IPS DF 6.9 (cell line): ENCODE data around the gene ESYT3.

Experiments
- DNase-seq: peaks from one replicate; pipeline ENCODE4 v3.0.0-alpha.2; 2013; ENCODE audit warnings: low read depth, low spot score
- H3K27ac ChIP-seq: one replicate; pipeline ENCODE4 v1.5.1; 2013; ENCODE audit warnings: low read length, control low read depth
- H3K27me3 ChIP-seq: 2 replicates; pipeline ENCODE4 v1.6.1; 2013; ENCODE audit warnings: mild to moderate bottlenecking, low read length; ENCODE audit not compliant: control insufficient read depth, insufficient read depth
- H3K36me3 ChIP-seq: 2 replicates; pipeline ENCODE4 v1.6.1; 2013; ENCODE audit warnings: low read length; ENCODE audit not compliant: control insufficient read depth, insufficient read depth
- H3K4me1 ChIP-seq: 2 replicates; pipeline ENCODE4 v1.6.1; 2013; ENCODE audit warnings: low read length; ENCODE audit not compliant: control insufficient read depth, insufficient read depth
- H3K4me3 ChIP-seq: 2 replicates; pipeline ENCODE4 v1.5.1; 2013; ENCODE audit warnings: mild to moderate bottlenecking, low read length
- H3K9me3 ChIP-seq: 2 replicates; pipeline ENCODE4 v1.6.1; 2013; ENCODE audit warnings: low read length, inconsistent platforms; ENCODE audit not compliant: control insufficient read depth, insufficient read depth
- WGBS: extraction: QIAGEN DNeasy Blood & Tissue Kit; methylation state at CpG from one replicate; pipeline ENCODE4 v1.1.7; 2013; ENCODE audit warnings: mixed read lengths, missing lambda C conversion rate; ENCODE audit not compliant: insufficient read length, insufficient coverage; 5-methylcytosine and 5-hydroxymethylcytosine counted together

The ESYT3 gene

GRCh38 chr3:138460536-138461205 lies 26.3 kb downstream of the ESYT3 start:
- Histone ChIP-seq H3K9me3 (no peaks in the 10 kb centered on the region), H3K27ac (no peak overlapping the region), H3K4me1 (no peaks in the 10 kb centered on the region), H3K36me3 (peaks cover 7% of the 10 kb centered on the region; the same call in 1 of the 2 replicates), H3K27me3 (no peaks in the 10 kb centered on the region), H3K4me3 (no peak overlapping the region)
- DNase-seq = no peak
- no CpG with 5 or more reads among the region's 8 CpGs for WGBS

DNA sequence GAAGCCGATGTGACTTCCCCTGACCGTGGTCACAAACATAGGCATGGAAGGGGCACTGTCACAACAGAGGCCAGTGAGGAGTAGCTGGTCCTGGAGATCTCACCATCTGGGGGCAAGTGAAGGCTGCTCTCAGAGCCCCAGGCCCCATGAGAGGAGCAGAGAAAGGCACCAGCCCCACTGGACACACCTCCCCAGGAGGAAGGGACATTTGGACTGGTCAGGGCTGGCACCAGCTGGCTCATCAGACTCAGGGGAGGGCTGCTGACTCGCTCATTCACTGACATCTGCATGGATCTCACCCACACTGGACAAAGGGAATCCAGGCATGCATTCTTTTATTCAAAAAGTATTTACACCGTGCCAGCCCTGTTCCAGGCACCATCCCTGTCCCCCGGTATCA lies 26.8 kb downstream of the ESYT3 start:
- DNase-seq = no peak
- no peak overlapping the region for H3K27ac ChIP-seq
- no CpG with 5 or more reads among the region's 5 CpGs for WGBS
- no peaks in the 10 kb centered on the region for H3K27me3 ChIP-seq
- no peaks in the 10 kb centered on the region for H3K9me3 ChIP-seq
- no peaks in the 10 kb centered on the region for H3K4me1 ChIP-seq
- H3K4me3 ChIP-seq = no peak overlapping the region
- peaks cover 3% of the 10 kb centered on the region; the same call in 1 of the 2 replicates for H3K36me3 ChIP-seq

DNA sequence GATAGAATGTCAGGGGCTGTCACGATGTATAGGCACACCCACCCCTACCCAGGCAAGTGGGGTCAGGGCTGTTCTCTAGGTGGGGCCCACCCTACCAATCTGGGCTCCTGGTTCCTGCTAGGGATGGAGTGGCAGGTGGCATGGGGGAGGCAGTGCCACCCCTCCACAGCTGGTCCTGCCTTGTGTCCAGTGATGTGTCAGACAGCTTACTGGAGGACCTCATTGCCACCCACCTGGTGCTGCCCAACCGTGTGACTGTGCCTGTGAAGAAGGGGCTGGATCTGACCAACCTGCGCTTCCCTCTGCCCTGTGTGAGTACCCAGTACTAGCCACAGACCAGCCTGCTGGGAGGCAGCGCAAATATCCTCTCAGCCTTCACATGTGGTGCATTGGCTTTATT lies 27.5 kb downstream of the ESYT3 start:
- no peak overlapping the region for H3K4me3 ChIP-seq
- no peaks in the 10 kb centered on the region for H3K9me3 ChIP-seq
- H3K27me3 ChIP-seq = no peaks in the 10 kb centered on the region
- DNase-seq = no peak
- no peaks in the 10 kb centered on the region for H3K4me1 ChIP-seq
- no CpG with 5 or more reads among the region's 4 CpGs for WGBS
- H3K36me3 ChIP-seq = 0 out of 2 replicates have a peak, but pooled peaks cover 2% of the 10 kb centered on the region
- H3K27ac ChIP-seq = no peak overlapping the region

DNA sequence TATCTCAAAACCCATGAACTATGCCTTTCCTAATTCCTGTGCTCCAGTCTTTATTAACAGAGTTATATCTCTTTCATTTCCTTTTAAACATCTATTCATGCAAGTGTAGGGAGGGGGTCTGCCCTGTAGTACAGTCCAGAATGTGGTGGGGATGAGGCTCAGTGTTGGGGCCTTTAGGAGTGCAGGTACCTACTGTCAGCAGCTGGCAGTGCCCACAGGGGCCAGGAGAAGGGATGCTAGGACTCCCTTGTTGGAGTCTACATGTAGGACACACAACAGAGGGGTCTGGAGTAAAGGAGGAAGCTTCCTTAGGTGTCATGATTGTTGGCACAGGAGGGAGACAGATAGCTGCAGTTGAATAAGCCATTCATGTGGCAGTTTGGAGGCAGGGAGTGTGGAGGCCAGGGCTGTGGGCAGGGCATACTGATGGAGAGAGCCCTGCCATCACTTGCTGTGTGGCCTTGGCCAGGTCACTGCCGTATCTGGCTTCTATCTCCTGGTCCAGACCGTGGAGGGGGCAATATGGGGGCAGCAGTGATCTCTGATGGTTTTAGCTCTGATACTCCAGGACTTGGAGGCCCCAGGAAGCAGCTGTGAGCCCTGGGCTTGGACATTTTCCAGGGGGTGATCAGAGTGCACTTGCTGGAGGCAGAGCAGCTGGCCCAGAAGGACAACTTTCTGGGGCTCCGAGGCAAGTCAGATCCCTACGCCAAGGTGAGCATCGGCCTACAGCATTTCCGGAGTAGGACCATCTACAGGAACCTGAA lies 29.5 kb downstream of the ESYT3 start:
- DNase-seq = no peak
- Histone ChIP-seq H3K4me3 (no peak overlapping the region), H3K36me3 (no peaks in the 10 kb centered on the region), H3K4me1 (no peaks in the 10 kb centered on the region), H3K27ac (no peak overlapping the region), H3K9me3 (no peaks in the 10 kb centered on the region), H3K27me3 (no peaks in the 10 kb centered on the region)
- WGBS = no CpG with 5 or more reads among the region's 6 CpGs

DNA sequence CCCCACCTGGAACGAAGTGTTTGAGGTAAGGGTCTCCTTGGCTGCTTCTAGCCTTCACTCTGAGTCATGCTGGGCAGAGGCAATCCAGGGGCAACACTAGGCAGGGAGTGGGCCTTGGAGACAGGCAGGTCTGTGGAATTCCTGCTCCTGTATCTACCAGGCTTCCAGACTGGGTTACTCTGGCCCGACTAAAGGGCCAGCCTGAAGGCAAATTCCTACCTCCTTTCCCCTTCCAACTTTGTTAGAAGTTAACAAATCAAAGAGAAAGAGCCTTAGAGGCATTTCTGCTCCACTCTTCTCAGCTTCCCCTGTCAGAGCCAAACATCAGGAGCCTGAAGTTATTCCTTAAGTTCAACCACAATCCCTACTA lies 30.1 kb downstream of the ESYT3 start:
- no peaks in the 10 kb centered on the region for H3K9me3 ChIP-seq
- DNase-seq = no peak
- WGBS = no CpG with 5 or more reads among the region's 2 CpGs
- no peaks in the 10 kb centered on the region for H3K27me3 ChIP-seq
- no peaks in the 10 kb centered on the region for H3K36me3 ChIP-seq
- no peak overlapping the region for H3K4me3 ChIP-seq
- no peak overlapping the region for H3K27ac ChIP-seq
- H3K4me1 ChIP-seq = no peaks in the 10 kb centered on the region

DNA sequence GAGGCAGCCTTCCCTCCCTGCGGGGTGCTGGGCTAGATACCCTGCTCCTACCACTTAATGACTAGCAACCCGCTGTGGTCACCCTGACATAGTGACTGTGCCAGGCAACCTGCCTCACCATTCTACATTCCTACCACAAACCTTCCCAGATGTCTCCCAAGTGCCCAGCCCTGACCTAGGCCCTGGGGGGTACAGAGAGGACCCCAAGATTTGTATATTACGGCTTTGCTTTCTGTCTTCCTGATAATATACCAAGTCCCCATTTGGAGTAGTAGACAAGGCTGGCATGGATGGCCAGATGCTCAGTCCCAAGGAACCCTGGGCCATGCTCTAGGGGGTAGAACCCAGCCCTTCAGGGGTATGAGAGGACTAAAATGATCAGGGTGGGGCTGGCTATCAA lies 31.0 kb downstream of the ESYT3 start:
- H3K27ac ChIP-seq = no peak overlapping the region
- no peaks in the 10 kb centered on the region for H3K9me3 ChIP-seq
- DNase-seq = no peak
- WGBS = no CpG with 5 or more reads among the region's 3 CpGs
- H3K27me3 ChIP-seq = no peaks in the 10 kb centered on the region
- H3K4me3 ChIP-seq = no peak overlapping the region
- no peaks in the 10 kb centered on the region for H3K4me1 ChIP-seq
- H3K36me3 ChIP-seq = no peaks in the 10 kb centered on the region

GRCh38 chr3:138465925-138466324 lies 31.5 kb downstream of the ESYT3 start:
- no CpG with 5 or more reads among the region's 2 CpGs for WGBS
- no peak for DNase-seq
- Histone ChIP-seq H3K4me3 (no peak overlapping the region), H3K27ac (no peak overlapping the region), H3K9me3 (no peaks in the 10 kb centered on the region), H3K4me1 (no peaks in the 10 kb centered on the region), H3K27me3 (no peaks in the 10 kb centered on the region), H3K36me3 (no peaks in the 10 kb centered on the region)

GRCh38 chr3:138467931-138468330 lies 33.5 kb downstream of the ESYT3 start:
- Histone ChIP-seq H3K27ac (no peak overlapping the region), H3K9me3 (no peaks in the 10 kb centered on the region), H3K4me3 (no peak overlapping the region), H3K36me3 (no peaks in the 10 kb centered on the region), H3K4me1 (no peaks in the 10 kb centered on the region), H3K27me3 (no peaks in the 10 kb centered on the region)
- DNase-seq = no peak
- WGBS = no CpG with 5 or more reads among the region's 5 CpGs

DNA sequence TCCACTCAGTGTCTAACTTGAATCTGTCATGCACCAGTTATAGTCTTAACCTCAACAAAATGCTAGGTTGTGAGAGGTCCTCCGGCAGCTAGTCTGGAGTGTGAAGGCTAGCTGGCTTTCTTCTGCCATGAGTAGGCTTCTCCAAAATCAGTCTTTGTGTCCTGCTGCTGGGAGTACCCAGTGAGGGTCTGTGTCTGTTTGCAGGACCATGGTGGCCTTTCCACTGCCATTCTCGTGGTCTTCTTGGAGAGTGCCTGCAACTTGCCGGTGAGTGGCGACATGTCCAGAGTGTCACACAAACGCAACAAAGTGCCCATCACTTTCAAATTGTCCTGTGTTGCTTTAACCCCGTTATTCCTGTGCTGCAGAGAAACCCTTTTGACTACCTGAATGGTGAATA lies 34.0 kb downstream of the ESYT3 start:
- Histone ChIP-seq H3K27ac (no peak overlapping the region), H3K9me3 (no peaks in the 10 kb centered on the region), H3K27me3 (no peaks in the 10 kb centered on the region), H3K4me1 (no peaks in the 10 kb centered on the region), H3K36me3 (no peaks in the 10 kb centered on the region), H3K4me3 (no peak overlapping the region)
- WGBS = no CpG with 5 or more reads among the region's 6 CpGs
- no peak for DNase-seq

DNA sequence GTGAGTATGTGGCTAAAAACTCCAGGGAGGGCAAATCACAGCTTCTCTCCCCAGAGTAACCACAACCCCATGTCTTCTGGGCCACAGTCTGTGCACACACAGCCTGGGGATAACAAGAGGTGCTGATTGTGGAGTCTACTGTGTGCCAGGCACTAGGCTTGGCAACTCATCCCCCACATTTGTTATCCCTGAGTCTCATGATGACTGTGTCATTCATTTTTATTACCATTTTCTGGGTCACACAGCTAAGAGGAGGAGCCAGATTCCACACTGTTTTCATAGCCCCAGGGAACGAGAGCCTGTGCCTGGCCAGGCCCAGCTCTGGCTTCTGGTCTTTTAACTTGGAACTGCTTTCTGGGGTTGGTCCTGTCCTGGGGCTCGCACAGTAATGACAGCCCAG lies 34.5 kb downstream of the ESYT3 start:
- no CpG with 5 or more reads among the region's 2 CpGs for WGBS
- Histone ChIP-seq H3K27ac (no peak overlapping the region), H3K36me3 (no peaks in the 10 kb centered on the region), H3K4me1 (no peaks in the 10 kb centered on the region), H3K9me3 (no peaks in the 10 kb centered on the region), H3K27me3 (no peaks in the 10 kb centered on the region), H3K4me3 (no peak overlapping the region)
- no peak for DNase-seq

DNA sequence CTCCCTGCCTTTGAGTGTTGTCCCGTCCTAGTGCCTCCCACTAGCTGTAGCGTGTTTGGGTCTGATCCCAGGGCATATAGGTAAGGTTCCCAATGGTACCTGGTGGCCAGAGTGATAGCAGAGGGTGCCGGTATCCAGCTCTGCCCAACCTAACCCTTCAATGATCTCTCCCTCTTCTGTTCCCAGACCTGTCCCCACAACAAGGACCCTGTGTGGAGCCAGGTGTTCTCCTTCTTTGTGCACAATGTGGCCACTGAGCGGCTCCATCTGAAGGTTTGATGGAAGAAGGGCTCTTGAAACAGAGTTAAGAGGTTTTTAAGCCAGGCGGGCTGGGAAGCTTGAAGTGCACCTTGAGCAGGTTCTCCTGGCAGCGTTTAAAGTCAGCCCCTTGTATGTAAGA lies 35.5 kb downstream of the ESYT3 start:
- Histone ChIP-seq H3K4me1 (no peaks in the 10 kb centered on the region), H3K9me3 (no peaks in the 10 kb centered on the region), H3K27me3 (no peaks in the 10 kb centered on the region), H3K4me3 (no peak overlapping the region), H3K27ac (no peak overlapping the region), H3K36me3 (no peaks in the 10 kb centered on the region)
- WGBS = no CpG with 5 or more reads among the region's 6 CpGs
- no peak for DNase-seq
